ENCODE data around the gene PAX8.

PAX8 gene

DNA sequence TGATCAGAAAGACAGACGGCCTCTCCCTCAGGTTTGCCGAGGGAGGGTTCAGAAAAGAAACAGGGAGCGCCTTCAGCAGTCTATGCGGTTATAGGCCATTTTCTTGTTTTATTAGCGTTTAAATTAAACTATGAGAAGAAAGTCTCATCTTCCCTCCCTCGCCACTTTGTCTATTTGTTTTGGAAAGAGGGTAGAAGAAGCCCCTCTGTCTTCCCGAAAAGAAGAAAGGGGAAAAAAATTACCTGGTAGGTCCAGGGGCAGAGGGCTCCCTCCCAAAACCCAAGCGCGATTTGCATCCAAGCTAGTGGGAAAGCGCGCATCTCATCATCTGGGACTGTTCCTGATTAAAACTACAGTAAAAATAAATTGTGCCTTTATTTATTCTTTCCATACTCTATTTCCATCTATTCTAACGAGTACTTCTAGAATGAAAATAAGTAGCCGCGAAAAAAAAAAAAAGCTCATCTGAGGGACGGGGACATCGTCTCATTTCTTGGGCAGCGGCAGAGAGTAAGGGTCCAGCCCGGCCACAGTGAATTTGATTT is 2.4 kb downstream of the PAX8 start:
- no peak overlapping the region for H2BK12ac ChIP-seq (ENCODE audit: low read length)
- no peak overlapping the region for H2BK120ac ChIP-seq (ENCODE audit: low read depth, low read length)
- no peak overlapping the region for H2BK5ac ChIP-seq (ENCODE audit: low read length)
- H4K8ac ChIP-seq (ENCODE audit: low read depth, low read length): no peak overlapping the region
- H3K9me3 ChIP-seq (replicated peaks in 1 of 2; ENCODE audit: control insufficient read depth in 2 of 2, insufficient read depth in 1 of 2, low read depth in 1 of 2, low read length in 2 of 2): peaks cover 0 to 24% of the 10 kb centered on the region in 2 donors
- peak overlapping the region; percentile 43 for H2AFZ ChIP-seq (ENCODE audit: low read length)
- H3K4me2 ChIP-seq (ENCODE audit: insufficient read depth, low read length, poor library complexity, severe bottlenecking): peak overlapping the region; percentile 95
- H3K4me3 ChIP-seq (ENCODE audit: low read length in 2 of 2): no peak overlapping the region
- peak overlapping the region; percentile 82 for H3K18ac ChIP-seq (ENCODE audit: low read length)
- H3K4me1 ChIP-seq (ENCODE audit: control insufficient read depth in 2 of 2, insufficient read depth in 1 of 2, low read depth in 1 of 2, low read length in 2 of 2): peaks cover 0 to 11% of the 10 kb centered on the region in 2 donors
- no peak overlapping the region for H4K91ac ChIP-seq (ENCODE audit: low read depth, low read length, poor library complexity)
- H3K9ac ChIP-seq (ENCODE audit: low read depth, low read length, poor library complexity): no peak overlapping the region
- peaks cover 4 to 73% (median 7%) of the 10 kb centered on the region in 3 experiments for H3K27me3 ChIP-seq (ENCODE audit: control insufficient read depth in 3 of 3, insufficient read depth in 3 of 3, low read depth in 1 of 3, low read length in 3 of 3)
- H2BK15ac ChIP-seq (ENCODE audit: low read length): peak overlapping the region; percentile 84
- no peaks in the 10 kb centered on the region for H3K36me3 ChIP-seq (replicated peaks in 1 of 2; ENCODE audit: control insufficient read depth in 2 of 2, insufficient read depth in 2 of 2, low read length in 2 of 2)
- H2AK5ac ChIP-seq (ENCODE audit: low read depth, low read length): no peak overlapping the region
- no peaks in the 10 kb centered on the region for H3K79me1 ChIP-seq (ENCODE audit: low read depth, low read length)
- H3K27ac ChIP-seq (replicated peaks; ENCODE audit: low read length): no peak overlapping the region
- no peak overlapping the region for H3K14ac ChIP-seq (ENCODE audit: low read length)
- H3K4ac ChIP-seq (ENCODE audit: low read length): no peak overlapping the region
- WGBS, 2 donors (ENCODE audit: extremely low coverage in 2 of 2, insufficient read length in 2 of 2, insufficient replicate concordance in 1 of 2): no CpG with 5 or more reads among the region's 18 CpGs
- H3K23ac ChIP-seq (ENCODE audit: low read depth, low read length, poor library complexity): no peak overlapping the region
- DNase-seq (ENCODE audit: low spot score): peak; percentile 21

DNA sequence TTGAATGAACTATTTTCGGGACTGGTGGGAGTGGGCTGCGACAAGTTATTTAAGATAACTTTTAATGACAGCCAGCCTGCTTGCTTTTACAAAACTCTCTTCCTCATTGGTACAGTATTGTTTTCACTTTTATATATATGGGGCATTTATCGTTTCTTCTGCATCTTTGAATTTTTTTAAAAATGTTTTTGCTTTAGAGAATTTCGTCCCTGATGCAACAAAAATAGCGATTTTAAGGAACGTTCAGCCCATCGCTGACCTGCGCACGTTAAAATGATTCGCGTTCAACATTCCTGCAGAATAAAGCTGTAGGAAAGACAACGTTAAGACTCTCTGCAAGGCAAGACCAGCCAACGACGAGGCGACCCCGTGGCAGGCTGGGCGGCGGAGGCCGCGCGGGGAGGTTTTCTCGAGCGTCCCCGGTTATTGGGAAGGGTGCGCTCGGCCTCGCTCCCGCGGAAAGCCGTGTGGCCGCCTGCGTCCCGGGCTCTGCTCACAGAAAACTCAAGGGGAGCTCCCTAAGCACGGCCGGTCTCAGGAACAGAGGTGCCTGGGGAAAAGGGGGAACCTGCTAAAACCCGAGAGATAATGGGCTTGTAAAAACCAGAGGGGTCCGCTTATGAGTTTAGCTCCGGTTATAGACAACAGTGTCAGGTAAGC is 3.0 kb downstream of the PAX8 start:
- Histone ChIP-seq H2BK5ac (ENCODE audit: low read length) (no peak overlapping the region), H3K4me2 (ENCODE audit: insufficient read depth, low read length, poor library complexity, severe bottlenecking) (peak overlapping the region; percentile 49), H3K18ac (ENCODE audit: low read length) (peak overlapping the region; percentile 49), H3K79me1 (ENCODE audit: low read depth, low read length) (no peaks in the 10 kb centered on the region), H3K27me3 (ENCODE audit: control insufficient read depth in 3 of 3, insufficient read depth in 3 of 3, low read depth in 1 of 3, low read length in 3 of 3) (peaks cover 4 to 73% (median 7%) of the 10 kb centered on the region in 3 experiments), H2BK12ac (ENCODE audit: low read length) (no peak overlapping the region), H2BK120ac (ENCODE audit: low read depth, low read length) (no peak overlapping the region), H3K27ac (replicated peaks; ENCODE audit: low read length) (no peak overlapping the region), H4K91ac (ENCODE audit: low read depth, low read length, poor library complexity) (no peak overlapping the region), H2AK5ac (ENCODE audit: low read depth, low read length) (no peak overlapping the region), H3K4ac (ENCODE audit: low read length) (no peak overlapping the region), H3K9me3 (replicated peaks in 1 of 2; ENCODE audit: control insufficient read depth in 2 of 2, insufficient read depth in 1 of 2, low read depth in 1 of 2, low read length in 2 of 2) (peaks cover 0 to 24% of the 10 kb centered on the region in 2 donors), H3K36me3 (replicated peaks in 1 of 2; ENCODE audit: control insufficient read depth in 2 of 2, insufficient read depth in 2 of 2, low read length in 2 of 2) (no peaks in the 10 kb centered on the region), H3K9ac (ENCODE audit: low read depth, low read length, poor library complexity) (peak overlapping the region; percentile 22), H3K4me3 (ENCODE audit: low read length in 2 of 2) (no peak overlapping the region), H4K8ac (ENCODE audit: low read depth, low read length) (no peak overlapping the region), H3K23ac (ENCODE audit: low read depth, low read length, poor library complexity) (no peak overlapping the region), H2BK15ac (ENCODE audit: low read length) (no peak overlapping the region), H3K4me1 (ENCODE audit: control insufficient read depth in 2 of 2, insufficient read depth in 1 of 2, low read depth in 1 of 2, low read length in 2 of 2) (peaks cover 0 to 11% of the 10 kb centered on the region in 2 donors), H2AFZ (ENCODE audit: low read length) (peak overlapping the region; percentile 43), H3K14ac (ENCODE audit: low read length) (no peak overlapping the region)
- no CpG with 5 or more reads among the region's 38 CpGs for WGBS, 2 donors (ENCODE audit: extremely low coverage in 2 of 2, insufficient read length in 2 of 2, insufficient replicate concordance in 1 of 2)
- peak; percentile 31 for DNase-seq (ENCODE audit: low spot score)

DNA sequence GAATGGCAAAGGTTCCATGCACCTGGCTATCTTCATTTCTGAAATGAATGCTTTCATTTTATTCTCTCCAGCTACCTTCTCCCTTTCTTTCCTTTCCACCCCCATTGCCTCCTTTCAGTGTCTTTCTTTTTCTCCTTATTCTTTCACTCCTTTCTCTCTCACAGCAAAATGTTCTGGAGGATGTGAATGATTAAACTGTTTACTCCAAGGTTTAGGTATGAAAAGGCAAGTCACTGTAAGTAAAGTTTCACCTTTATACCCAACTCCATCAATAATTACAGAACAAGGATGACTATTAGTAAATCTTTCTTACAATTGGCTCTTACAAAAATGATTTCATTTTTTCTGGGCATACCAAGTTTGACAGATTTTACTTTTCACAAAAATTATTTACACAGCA is 4.3 kb downstream of the PAX8 start:
- Histone ChIP-seq H2BK120ac (ENCODE audit: low read depth, low read length) (no peak overlapping the region), H3K4me1 (ENCODE audit: control insufficient read depth in 2 of 2, insufficient read depth in 1 of 2, low read depth in 1 of 2, low read length in 2 of 2) (peaks cover 0 to 12% of the 10 kb centered on the region in 2 donors), H3K23ac (ENCODE audit: low read depth, low read length, poor library complexity) (no peak overlapping the region), H2BK12ac (ENCODE audit: low read length) (no peak overlapping the region), H3K18ac (ENCODE audit: low read length) (no peak overlapping the region), H3K9ac (ENCODE audit: low read depth, low read length, poor library complexity) (no peak overlapping the region), H2BK15ac (ENCODE audit: low read length) (no peak overlapping the region), H3K4ac (ENCODE audit: low read length) (no peak overlapping the region), H3K27ac (replicated peaks; ENCODE audit: low read length) (no peak overlapping the region), H3K36me3 (replicated peaks in 1 of 2; ENCODE audit: control insufficient read depth in 2 of 2, insufficient read depth in 2 of 2, low read length in 2 of 2) (no peaks in the 10 kb centered on the region), H2AFZ (ENCODE audit: low read length) (no peak overlapping the region), H3K4me2 (ENCODE audit: insufficient read depth, low read length, poor library complexity, severe bottlenecking) (no peak overlapping the region), H4K91ac (ENCODE audit: low read depth, low read length, poor library complexity) (no peak overlapping the region), H3K9me3 (replicated peaks in 1 of 2; ENCODE audit: control insufficient read depth in 2 of 2, insufficient read depth in 1 of 2, low read depth in 1 of 2, low read length in 2 of 2) (peaks cover 0 to 24% of the 10 kb centered on the region in 2 donors), H3K79me1 (ENCODE audit: low read depth, low read length) (no peaks in the 10 kb centered on the region), H4K8ac (ENCODE audit: low read depth, low read length) (no peak overlapping the region), H3K14ac (ENCODE audit: low read length) (no peak overlapping the region), H2AK5ac (ENCODE audit: low read depth, low read length) (no peak overlapping the region), H3K4me3 (ENCODE audit: low read length in 2 of 2) (no peak overlapping the region), H2BK5ac (ENCODE audit: low read length) (no peak overlapping the region), H3K27me3 (ENCODE audit: control insufficient read depth in 3 of 3, insufficient read depth in 3 of 3, low read depth in 1 of 3, low read length in 3 of 3) (peaks cover 4 to 64% (median 7%) of the 10 kb centered on the region in 3 experiments)
- DNase-seq (ENCODE audit: low spot score): no peak

DNA sequence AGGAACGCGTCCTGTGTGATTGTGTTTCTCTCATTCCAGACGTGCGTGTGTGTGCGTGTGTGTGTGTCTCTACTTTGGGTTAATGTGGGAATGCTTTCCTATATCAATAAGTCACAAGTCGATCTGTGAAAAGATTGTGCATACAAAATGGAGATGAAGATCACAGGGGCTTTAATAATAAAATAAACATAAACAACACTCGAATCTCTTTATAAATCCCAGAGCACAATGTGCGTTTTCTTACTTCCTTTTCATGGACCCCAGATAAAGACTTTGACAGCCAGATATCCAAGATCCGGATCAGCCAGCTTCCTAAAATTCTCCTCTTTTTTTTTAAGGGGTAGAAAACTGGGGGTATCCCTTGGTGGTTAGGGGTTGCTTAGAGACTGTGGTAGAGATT is 4.7 kb downstream of the PAX8 start:
- no peak overlapping the region for H4K8ac ChIP-seq (ENCODE audit: low read depth, low read length)
- H3K9me3 ChIP-seq (replicated peaks in 1 of 2; ENCODE audit: control insufficient read depth in 2 of 2, insufficient read depth in 1 of 2, low read depth in 1 of 2, low read length in 2 of 2): peaks cover 0 to 24% of the 10 kb centered on the region in 2 donors
- no peak for DNase-seq (ENCODE audit: low spot score)
- no peak overlapping the region for H4K91ac ChIP-seq (ENCODE audit: low read depth, low read length, poor library complexity)
- peaks cover 0 to 11% of the 10 kb centered on the region in 2 donors for H3K4me1 ChIP-seq (ENCODE audit: control insufficient read depth in 2 of 2, insufficient read depth in 1 of 2, low read depth in 1 of 2, low read length in 2 of 2)
- no peak overlapping the region for H2BK120ac ChIP-seq (ENCODE audit: low read depth, low read length)
- no peak overlapping the region for H3K23ac ChIP-seq (ENCODE audit: low read depth, low read length, poor library complexity)
- H3K27me3 ChIP-seq (ENCODE audit: control insufficient read depth in 3 of 3, insufficient read depth in 3 of 3, low read depth in 1 of 3, low read length in 3 of 3): peaks cover 4 to 59% (median 7%) of the 10 kb centered on the region in 3 experiments
- H2BK5ac ChIP-seq (ENCODE audit: low read length): no peak overlapping the region
- no peak overlapping the region for H3K14ac ChIP-seq (ENCODE audit: low read length)
- no peak overlapping the region for H2BK15ac ChIP-seq (ENCODE audit: low read length)
- no peak overlapping the region for H2AK5ac ChIP-seq (ENCODE audit: low read depth, low read length)
- H3K4me2 ChIP-seq (ENCODE audit: insufficient read depth, low read length, poor library complexity, severe bottlenecking): no peak overlapping the region
- no peak overlapping the region for H3K4ac ChIP-seq (ENCODE audit: low read length)
- no peak overlapping the region for H3K9ac ChIP-seq (ENCODE audit: low read depth, low read length, poor library complexity)
- H3K36me3 ChIP-seq (replicated peaks in 1 of 2; ENCODE audit: control insufficient read depth in 2 of 2, insufficient read depth in 2 of 2, low read length in 2 of 2): no peaks in the 10 kb centered on the region
- H3K27ac ChIP-seq (replicated peaks; ENCODE audit: low read length): no peak overlapping the region
- H3K4me3 ChIP-seq (ENCODE audit: low read length in 2 of 2): no peak overlapping the region
- no CpG with 5 or more reads among the region's 9 CpGs for WGBS, 2 donors (ENCODE audit: extremely low coverage in 2 of 2, insufficient read length in 2 of 2, insufficient replicate concordance in 1 of 2)
- no peak overlapping the region for H2BK12ac ChIP-seq (ENCODE audit: low read length)
- no peak overlapping the region for H2AFZ ChIP-seq (ENCODE audit: low read length)
- no peak overlapping the region for H3K18ac ChIP-seq (ENCODE audit: low read length)
- H3K79me1 ChIP-seq (ENCODE audit: low read depth, low read length): no peaks in the 10 kb centered on the region
